GM12878 (cell line): ENCODE measurements around the gene TRAF3. TPM values are rescaled to one million over a fixed set of nuclear protein-coding genes. Genes with fewer than 3 reads are reported as not detected.

Source experiments
- BCL11A ChIP-seq: IDR thresholded peaks from 2 replicates; pipeline ENCODE4 v1.6.1; 2011; ENCODE audit warnings: low read depth, low read length
- BHLHE40 ChIP-seq, 2 experiments: fragments of 450-650 bp in 1 of 2; IDR thresholded peaks; 2 replicates each; pipeline ENCODE4 v1.6.1; 2011 to 2017; ENCODE audit warnings: low read depth in 2 of 2, borderline replicate concordance in 1 of 2, improper control_type of control experiment in 1 of 2, low read length in 1 of 2, mild to moderate bottlenecking in 1 of 2
- CHD2 ChIP-seq: IDR thresholded peaks from 2 replicates; pipeline ENCODE4 v1.6.1; 2011; ENCODE audit warnings: low read depth, low read length, improper control_type of control experiment, borderline replicate concordance
- CHD4 ChIP-seq: fragments of 200-600 bp; sonication (generic); IDR thresholded peaks from 2 replicates; pipeline ENCODE4 v1.6.1; 2016; ENCODE audit warnings: mild to moderate bottlenecking
- EED ChIP-seq: sonication (generic); IDR thresholded peaks from 2 replicates; pipeline ENCODE4 v1.6.1; 2016; ENCODE audit warnings: antibody characterized with exemption, low read depth
- FOXM1 ChIP-seq: IDR thresholded peaks from 2 replicates; pipeline ENCODE4 v1.6.1; 2012; ENCODE audit warnings: low read depth, mild to moderate bottlenecking, inconsistent platforms, low read length, moderate library complexity
- HCFC1 ChIP-seq: fragments of 150-350 bp; IDR thresholded peaks from 2 replicates; pipeline ENCODE4 v1.6.1; 2014; ENCODE audit warnings: low read length
- HDAC6 ChIP-seq: fragments of 200-600 bp; sonication (generic); IDR thresholded peaks from one replicate; pipeline ENCODE4 v1.8.0; 2017; ENCODE audit warnings: antibody characterized with exemption; ENCODE audit not compliant: unreplicated experiment
- JUNB ChIP-seq: IDR thresholded peaks from 2 replicates; pipeline ENCODE4 v1.6.1; 2016; ENCODE audit warnings: antibody characterized with exemption, mild to moderate bottlenecking
- KDM1A ChIP-seq: fragments of 200-600 bp; sonication (generic); IDR thresholded peaks from 2 replicates; pipeline ENCODE4 v1.6.1; 2016; ENCODE audit warnings: borderline replicate concordance
- MXI1 ChIP-seq: fragments of 150-350 bp; IDR thresholded peaks from 2 replicates; pipeline ENCODE4 v1.6.1; 2011; ENCODE audit warnings: low read depth, mild to moderate bottlenecking, inconsistent platforms, low read length, improper control_type of control experiment
- MYB ChIP-seq: fragments of 150-350 bp; IDR thresholded peaks from 2 replicates; pipeline ENCODE4 v1.6.1; 2014; ENCODE audit warnings: mild to moderate bottlenecking, low read depth, low read length, borderline replicate concordance
- NFXL1 ChIP-seq: fragments of 450-650 bp; IDR thresholded peaks from 2 replicates; pipeline ENCODE4 v1.6.1; 2017; ENCODE audit warnings: antibody characterized with exemption, mild to moderate bottlenecking, borderline replicate concordance
- NFYA ChIP-seq: IDR thresholded peaks from 2 replicates; pipeline ENCODE4 v1.6.1; 2011; ENCODE audit warnings: low read depth, mild to moderate bottlenecking, low read length, improper control_type of control experiment, borderline replicate concordance
- PAX5 ChIP-seq: IDR thresholded peaks from 2 replicates; pipeline ENCODE4 v1.6.1; 2011; ENCODE audit warnings: low read depth, low read length, borderline replicate concordance
- PAX8 ChIP-seq: fragments of 450-650 bp; IDR thresholded peaks from 2 replicates; pipeline ENCODE4 v1.6.1; 2017; ENCODE audit warnings: mild to moderate bottlenecking, moderate library complexity
- RB1 ChIP-seq: fragments of 450-650 bp; formaldehyde crosslinking; IDR thresholded peaks from 2 replicates; pipeline ENCODE4 v1.6.1; 2017; ENCODE audit warnings: mild to moderate bottlenecking, borderline replicate concordance
- RUNX3 ChIP-seq: IDR thresholded peaks from 2 replicates; pipeline ENCODE4 v1.6.1; 2012; ENCODE audit warnings: low read length, inconsistent platforms
- SIX5 ChIP-seq: IDR thresholded peaks from 2 replicates; pipeline ENCODE4 v1.6.1; 2011; ENCODE audit warnings: mild to moderate bottlenecking, low read depth, low read length, moderate library complexity; ENCODE audit not compliant: severe bottlenecking
- SMAD5 ChIP-seq: IDR thresholded peaks from 2 replicates; pipeline ENCODE4 v1.6.1; 2016; ENCODE audit warnings: antibody characterized with exemption, low read depth
- SMARCA5 ChIP-seq: fragments of 450-650 bp; IDR thresholded peaks from 2 replicates; pipeline ENCODE4 v1.6.1; 2017; ENCODE audit warnings: mild to moderate bottlenecking
- SMC3 ChIP-seq: IDR thresholded peaks from 2 replicates; pipeline ENCODE4 v1.6.1; 2011; ENCODE audit warnings: low read length, improper control_type of control experiment, borderline replicate concordance
- TAF1 ChIP-seq: IDR thresholded peaks from 2 replicates; pipeline ENCODE4 v1.6.1; 2011; ENCODE audit warnings: mild to moderate bottlenecking, low read depth, low read length, borderline replicate concordance
- TCF12 ChIP-seq: IDR thresholded peaks from 2 replicates; pipeline ENCODE4 v1.6.1; 2011; ENCODE audit warnings: low read depth, mild to moderate bottlenecking, low read length
- WRNIP1 ChIP-seq: IDR thresholded peaks from 2 replicates; pipeline ENCODE4 v1.6.1; 2011; ENCODE audit warnings: low read depth, low read length, improper control_type of control experiment, borderline replicate concordance
- ZNF24 ChIP-seq: fragments of 450-650 bp; IDR thresholded peaks from 2 replicates; pipeline ENCODE4 v1.6.1; 2017; ENCODE audit warnings: antibody characterized with exemption, mild to moderate bottlenecking
- polyA plus RNA-seq, 11 experiments: library from polyadenylated mRNA; depleted of rRNA in 4 of 11; unstranded in 6 of 11; stranded (reverse) in 5 of 11; fragments of >200 nt; fragmentation: Nextera tagmentation in 4 of 11; fragmentation: Illumina TruSeq in 1 of 11; extraction: Ambion mirVana in 4 of 11; extraction: Trizol in 1 of 11; gene quantifications; 1 replicate in 1 of 11; 2 replicates in 10 of 11; pipeline versions ENCODE4 v1.2.1 to v1.2.3, GENCODE V29; 2011 to 2016; ENCODE audit warnings: inconsistent platforms in 2 of 11, missing spikeins in 2 of 11, low read depth in 1 of 11
- total RNA-seq, 4 experiments: library from RNA; depleted of rRNA in 3 of 4; stranded (reverse); fragments of >200 nt in 3 of 4; fragmentation: Illumina TruSeq in 1 of 4; extraction: Trizol in 1 of 4; gene quantifications; 2 replicates each; pipeline versions ENCODE4 v1.2.1 to v1.2.3, GENCODE V29; 2013 to 2021
- TF ChIP-seq, protein P1 (sequence below): fragments of 450-650 bp; IDR thresholded peaks from 2 replicates; pipeline ENCODE4 v1.6.1; 2017; ENCODE audit warnings: mild to moderate bottlenecking, low read depth, inconsistent platforms; ENCODE audit not compliant: poor library complexity, severe bottlenecking
- TF ChIP-seq, protein P2 (sequence below): fragments of 150-350 bp; IDR thresholded peaks from 2 replicates; pipeline ENCODE4 v1.6.1; 2014; ENCODE audit warnings: mild to moderate bottlenecking, low read depth, low read length
- TF ChIP-seq, protein P3 (sequence below): IDR thresholded peaks from 2 replicates; pipeline ENCODE4 v1.6.1; 2012; ENCODE audit warnings: low read depth, low read length, improper control_type of control experiment
- TF ChIP-seq, protein P4 (sequence below): fragments of 450-650 bp; IDR thresholded peaks from 2 replicates; pipeline ENCODE4 v1.6.1; 2014; ENCODE audit warnings: mild to moderate bottlenecking

The TRAF3 gene
- total and polyA plus RNA-seq, 10 of the 15 experiments (the other 5 are each of a cell fraction or from before 2014, with no cell fraction given): 3.0 to 70.1 (median 36.5) TPM

DNA sequence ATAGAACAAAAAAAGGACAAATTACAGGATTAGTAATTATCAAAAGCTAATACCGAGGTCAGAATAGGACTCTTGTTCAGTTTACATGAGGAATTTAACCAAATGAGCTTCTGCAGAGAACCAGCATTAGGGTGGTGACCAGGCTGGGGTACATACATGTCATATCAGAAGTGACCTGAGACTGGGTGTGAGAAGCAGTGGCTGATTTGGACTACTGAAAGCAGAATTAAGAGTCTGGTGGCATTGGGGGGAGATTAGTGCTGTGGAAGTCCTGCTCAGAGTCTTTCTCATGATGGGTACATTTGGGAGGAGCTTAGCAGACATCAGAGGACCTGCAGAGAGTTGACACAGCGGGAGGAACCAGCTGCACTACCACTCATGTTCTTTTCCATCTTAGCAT lies 21.7 kb downstream of the TRAF3 start (continued):
- TF ChIP-seq TCF12 (no peak), FOXM1 (no peak), TAF1 (no peak), KDM1A (no peak), PAX5 (no peak), ZNF24 (no peak), SMAD5 (no peak), WRNIP1 (no peak), BCL11A (peak; percentile 17; the same call in 1 of the 2 replicates), CHD2 (no peak), NFYA (no peak), PAX8 (no peak), EED (no peak), JUNB (0 out of 2 replicates have a peak, but pooled peaks have one; percentile 27), SIX5 (no peak), CHD4 (no peak), RUNX3 (no peak), BHLHE40 (IDR thresholded peaks at IDR 0.05; ENCODE audit: borderline replicate concordance in 1 of 2, low read depth in 2 of 2, low read length in 1 of 2) (peak in 1 of 2 experiments; percentile 19; a peak in 1 of 4 replicates), NFXL1 (no peak), SMC3 (no peak), MYB (no peak), HDAC6 (no peak), HCFC1 (no peak), SMARCA5 (no peak), MXI1 (no peak), RB1 (no peak)
- TF ChIP-seq, protein P1, sequence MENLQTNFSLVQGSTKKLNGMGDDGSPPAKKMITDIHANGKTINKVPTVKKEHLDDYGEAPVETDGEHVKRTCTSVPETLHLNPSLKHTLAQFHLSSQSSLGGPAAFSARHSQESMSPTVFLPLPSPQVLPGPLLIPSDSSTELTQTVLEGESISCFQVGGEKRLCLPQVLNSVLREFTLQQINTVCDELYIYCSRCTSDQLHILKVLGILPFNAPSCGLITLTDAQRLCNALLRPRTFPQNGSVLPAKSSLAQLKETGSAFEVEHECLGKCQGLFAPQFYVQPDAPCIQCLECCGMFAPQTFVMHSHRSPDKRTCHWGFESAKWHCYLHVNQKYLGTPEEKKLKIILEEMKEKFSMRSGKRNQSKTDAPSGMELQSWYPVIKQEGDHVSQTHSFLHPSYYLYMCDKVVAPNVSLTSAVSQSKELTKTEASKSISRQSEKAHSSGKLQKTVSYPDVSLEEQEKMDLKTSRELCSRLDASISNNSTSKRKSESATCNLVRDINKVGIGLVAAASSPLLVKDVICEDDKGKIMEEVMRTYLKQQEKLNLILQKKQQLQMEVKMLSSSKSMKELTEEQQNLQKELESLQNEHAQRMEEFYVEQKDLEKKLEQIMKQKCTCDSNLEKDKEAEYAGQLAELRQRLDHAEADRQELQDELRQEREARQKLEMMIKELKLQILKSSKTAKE: peak; percentile 43
- TF ChIP-seq, protein P2, sequence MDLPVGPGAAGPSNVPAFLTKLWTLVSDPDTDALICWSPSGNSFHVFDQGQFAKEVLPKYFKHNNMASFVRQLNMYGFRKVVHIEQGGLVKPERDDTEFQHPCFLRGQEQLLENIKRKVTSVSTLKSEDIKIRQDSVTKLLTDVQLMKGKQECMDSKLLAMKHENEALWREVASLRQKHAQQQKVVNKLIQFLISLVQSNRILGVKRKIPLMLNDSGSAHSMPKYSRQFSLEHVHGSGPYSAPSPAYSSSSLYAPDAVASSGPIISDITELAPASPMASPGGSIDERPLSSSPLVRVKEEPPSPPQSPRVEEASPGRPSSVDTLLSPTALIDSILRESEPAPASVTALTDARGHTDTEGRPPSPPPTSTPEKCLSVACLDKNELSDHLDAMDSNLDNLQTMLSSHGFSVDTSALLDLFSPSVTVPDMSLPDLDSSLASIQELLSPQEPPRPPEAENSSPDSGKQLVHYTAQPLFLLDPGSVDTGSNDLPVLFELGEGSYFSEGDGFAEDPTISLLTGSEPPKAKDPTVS: no peak
- TF ChIP-seq, protein P3, sequence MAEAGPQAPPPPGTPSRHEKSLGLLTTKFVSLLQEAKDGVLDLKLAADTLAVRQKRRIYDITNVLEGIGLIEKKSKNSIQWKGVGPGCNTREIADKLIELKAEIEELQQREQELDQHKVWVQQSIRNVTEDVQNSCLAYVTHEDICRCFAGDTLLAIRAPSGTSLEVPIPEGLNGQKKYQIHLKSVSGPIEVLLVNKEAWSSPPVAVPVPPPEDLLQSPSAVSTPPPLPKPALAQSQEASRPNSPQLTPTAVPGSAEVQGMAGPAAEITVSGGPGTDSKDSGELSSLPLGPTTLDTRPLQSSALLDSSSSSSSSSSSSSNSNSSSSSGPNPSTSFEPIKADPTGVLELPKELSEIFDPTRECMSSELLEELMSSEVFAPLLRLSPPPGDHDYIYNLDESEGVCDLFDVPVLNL: no peak
- TF ChIP-seq, protein P4, sequence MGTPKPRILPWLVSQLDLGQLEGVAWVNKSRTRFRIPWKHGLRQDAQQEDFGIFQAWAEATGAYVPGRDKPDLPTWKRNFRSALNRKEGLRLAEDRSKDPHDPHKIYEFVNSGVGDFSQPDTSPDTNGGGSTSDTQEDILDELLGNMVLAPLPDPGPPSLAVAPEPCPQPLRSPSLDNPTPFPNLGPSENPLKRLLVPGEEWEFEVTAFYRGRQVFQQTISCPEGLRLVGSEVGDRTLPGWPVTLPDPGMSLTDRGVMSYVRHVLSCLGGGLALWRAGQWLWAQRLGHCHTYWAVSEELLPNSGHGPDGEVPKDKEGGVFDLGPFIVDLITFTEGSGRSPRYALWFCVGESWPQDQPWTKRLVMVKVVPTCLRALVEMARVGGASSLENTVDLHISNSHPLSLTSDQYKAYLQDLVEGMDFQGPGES: no peak
